GM21360 (cell line): Measurements from ENCODE around the gene FAM241B.

ENCODE experiments used
- ATAC-seq: cut with Tn5 transposase; IDR thresholded peaks from one replicate; pipeline ENCODE4 v1.9.1; 2021; ENCODE audit warnings: mild to moderate bottlenecking, moderate library complexity; ENCODE audit not compliant: unreplicated experiment

The FAM241B gene

GRCh38 chr10:69633673-69634635 lies 3.9 kb downstream of the FAM241B start:
- no peak for ATAC-seq

GRCh38 chr10:69634759-69635425 lies 4.8 kb downstream of the FAM241B start:
- ATAC-seq, result no peak

GRCh38 chr10:69635428-69636272 lies 5.6 kb downstream of the FAM241B start:
- ATAC-seq, result no peak

GRCh38 chr10:69636273-69636575 lies 6.2 kb downstream of the FAM241B start:
- no peak for ATAC-seq

- no peak for ATAC-seq
These were observed 6.9 kb downstream of the FAM241B start for GRCh38 chr10:69636626-69637605.

GRCh38 chr10:69638642-69639041 lies 8.6 kb downstream of the FAM241B start:
- no peak for ATAC-seq

GRCh38 chr10:69639291-69640195 lies 9.5 kb downstream of the FAM241B start:
- ATAC-seq, result no peak

GRCh38 chr10:69640196-69640980 lies 10.3 kb downstream of the FAM241B start:
- no peak for ATAC-seq

GRCh38 chr10:69641261-69641980 lies 11.4 kb downstream of the FAM241B start:
- ATAC-seq, result no peak

GRCh38 chr10:69642747-69643146 lies 12.7 kb downstream of the FAM241B start:
- no peak for ATAC-seq

GRCh38 chr10:69643779-69644657 lies 14.0 kb downstream of the FAM241B start:
- no peak for ATAC-seq

GRCh38 chr10:69644658-69645295 lies 14.7 kb downstream of the FAM241B start:
- no peak for ATAC-seq

- no peak for ATAC-seq
These were observed 15.5 kb downstream of the FAM241B start for GRCh38 chr10:69645296-69646184.

GRCh38 chr10:69646185-69647060 lies 16.4 kb downstream of the FAM241B start:
- no peak for ATAC-seq
